ENCODE data around the gene ALK.

ALK gene

GRCh38 chr2:29235411-29235810 lies 686.0 kb downstream of the ALK start:
- no peak for DNase-seq

- DNase-seq, result no peak
Observed at GRCh38 chr2:29233428-29233827, 688.0 kb downstream of the ALK start.

GRCh38 chr2:29232041-29232440 lies 689.3 kb downstream of the ALK start:
- DNase-seq, result no peak

- no peak for DNase-seq
Observed at GRCh38 chr2:29229640-29230039, 691.7 kb downstream of the ALK start.

GRCh38 chr2:29228947-29229346 lies 692.4 kb downstream of the ALK start:
- no peak for DNase-seq

GRCh38 chr2:29227935-29228675 lies 693.3 kb downstream of the ALK start:
- DNase-seq, result no peak

GRCh38 chr2:29226808-29227207 lies 694.6 kb downstream of the ALK start:
- DNase-seq, result no peak

GRCh38 chr2:29226375-29226774 lies 695.0 kb downstream of the ALK start:
- no peak for DNase-seq

GRCh38 chr2:29225814-29226213 lies 695.6 kb downstream of the ALK start:
- no peak for DNase-seq

- no peak for DNase-seq
Observed at GRCh38 chr2:29224693-29225551, 696.5 kb downstream of the ALK start.

- no peak for DNase-seq
Observed at GRCh38 chr2:29223851-29224692, 697.3 kb downstream of the ALK start.

- DNase-seq, result no peak
Observed at GRCh38 chr2:29223257-29223656, 698.1 kb downstream of the ALK start.

- DNase-seq, result no peak
Observed at GRCh38 chr2:29222381-29223179, 698.8 kb downstream of the ALK start.

- DNase-seq, result no peak
Observed at GRCh38 chr2:29220506-29221270, 700.7 kb downstream of the ALK start.

- DNase-seq, result no peak
Observed at GRCh38 chr2:29219374-29219773, 702.0 kb downstream of the ALK start.

- no peak for DNase-seq
Observed at GRCh38 chr2:29218550-29219125, 702.7 kb downstream of the ALK start.

GRCh38 chr2:29218071-29218470 lies 703.3 kb downstream of the ALK start:
- DNase-seq, result no peak

- DNase-seq, result no peak
Observed at GRCh38 chr2:29216609-29216909, 704.8 kb downstream of the ALK start.

- no peak for DNase-seq
Observed at GRCh38 chr2:29215739-29216608, 705.4 kb downstream of the ALK start.

- no peak for DNase-seq
Observed at GRCh38 chr2:29215073-29215472, 706.3 kb downstream of the ALK start.

Measured in NCI-H1092 (cell line).